DOHH2 (cell line): ENCODE measurements around the gene NLGN4X.

ENCODE experiments used
- H3F3A ChIP-seq: fragments of 200-600 bp; sonication (generic), shearing (Covaris generic); 2 replicates; pipeline ENCODE4 v1.6.0; 2016; ENCODE audit warnings: antibody characterized with exemption, mild to moderate bottlenecking; ENCODE audit not compliant: control insufficient read depth, insufficient read depth
- H3K27ac ChIP-seq: fragments of 200-600 bp; sonication (generic); 2 replicates; pipeline ENCODE4 v1.5.1; 2014; ENCODE audit warnings: low read depth, mild to moderate bottlenecking, low read length, moderate library complexity
- H3K27me3 ChIP-seq: fragments of 200-600 bp; sonication (generic); 2 replicates; pipeline ENCODE4 v1.6.1; 2014; ENCODE audit warnings: mild to moderate bottlenecking, low read length, mixed read lengths; ENCODE audit not compliant: control insufficient read depth
- H3K36me3 ChIP-seq: fragments of 200-600 bp; sonication (generic); 2 replicates; pipeline ENCODE4 v1.6.1; 2014; ENCODE audit warnings: mild to moderate bottlenecking, low read length, moderate library complexity, mixed read lengths; ENCODE audit not compliant: control insufficient read depth
- H3K4me1 ChIP-seq: fragments of 200-600 bp; sonication (generic); 2 replicates; pipeline ENCODE4 v1.6.1; 2014; ENCODE audit warnings: mild to moderate bottlenecking, low read length, mixed read lengths; ENCODE audit not compliant: control insufficient read depth
- H3K4me2 ChIP-seq: fragments of 200-600 bp; sonication (generic); 2 replicates; pipeline ENCODE4 v1.6.0; 2014; ENCODE audit warnings: mild to moderate bottlenecking, low read length, moderate library complexity
- H3K4me3 ChIP-seq: fragments of 200-600 bp; sonication (generic); 2 replicates; pipeline ENCODE4 v1.5.1; 2014; ENCODE audit warnings: mild to moderate bottlenecking, low read length, mixed read lengths
- H3K79me2 ChIP-seq: fragments of 200-600 bp; sonication (generic); 2 replicates; pipeline ENCODE4 v1.6.1; 2014; ENCODE audit warnings: mild to moderate bottlenecking, low read length, mixed read lengths; ENCODE audit not compliant: control insufficient read depth
- H3K9me2 ChIP-seq: fragments of 200-600 bp; sonication (generic); replicated peaks from 2 replicates; pipeline ENCODE4 v1.6.1; 2014; ENCODE audit warnings: mild to moderate bottlenecking, low read length, mixed read lengths; ENCODE audit not compliant: control insufficient read depth
- H3K9me3 ChIP-seq: fragments of 200-600 bp; sonication (generic); 2 replicates; pipeline ENCODE4 v1.6.1; 2014; ENCODE audit warnings: antibody characterized with exemption, low read length, mixed read lengths; ENCODE audit not compliant: control insufficient read depth, insufficient read depth
- H4K20me1 ChIP-seq: fragments of 200-600 bp; sonication (generic); 2 replicates; pipeline ENCODE4 v1.6.0; 2014; ENCODE audit warnings: low read depth, mild to moderate bottlenecking, antibody characterized with exemption, low read length, moderate library complexity; ENCODE audit not compliant: control insufficient read depth, insufficient read depth
- EZH2phosphoT487 ChIP-seq: fragments of 200-600 bp; sonication (generic); IDR thresholded peaks from 2 replicates; pipeline ENCODE4 v1.6.1; 2017; ENCODE audit warnings: borderline replicate concordance, mild to moderate bottlenecking, antibody characterized with exemption, low read length, moderate library complexity, mixed read lengths
- TF ChIP-seq, protein P1 (sequence below): fragments of 200-600 bp; sonication (generic); IDR thresholded peaks from one replicate; pipeline ENCODE4 v1.5.1; 2014; ENCODE audit warnings: antibody characterized with exemption, mild to moderate bottlenecking, low read depth, low read length; ENCODE audit not compliant: poor library complexity, severe bottlenecking

Gene NLGN4X

DNA sequence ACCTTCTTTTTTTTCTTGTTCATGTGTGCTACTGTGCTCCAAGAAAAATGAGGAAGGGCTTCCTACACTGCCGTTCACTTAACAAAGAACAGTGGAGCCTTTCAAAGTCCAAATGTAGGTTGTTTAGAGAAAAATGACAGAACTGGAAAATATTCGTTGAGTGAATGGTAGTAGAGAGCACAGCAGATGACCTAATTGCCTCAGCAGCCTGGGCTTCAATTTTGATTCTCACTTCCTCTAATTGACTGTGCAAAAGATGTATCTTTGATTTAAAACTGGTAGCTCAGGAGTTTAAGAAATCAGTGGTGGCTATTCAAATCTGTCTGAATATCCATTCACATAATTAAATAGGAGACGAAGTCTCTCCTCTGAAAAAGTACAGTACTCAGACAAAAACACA is 5.2 kb downstream of the NLGN4X start:
- no peaks in the 10 kb centered on the region for H4K20me1 ChIP-seq
- no peak for TF ChIP-seq EZH2phosphoT487
- TF ChIP-seq, protein P1, sequence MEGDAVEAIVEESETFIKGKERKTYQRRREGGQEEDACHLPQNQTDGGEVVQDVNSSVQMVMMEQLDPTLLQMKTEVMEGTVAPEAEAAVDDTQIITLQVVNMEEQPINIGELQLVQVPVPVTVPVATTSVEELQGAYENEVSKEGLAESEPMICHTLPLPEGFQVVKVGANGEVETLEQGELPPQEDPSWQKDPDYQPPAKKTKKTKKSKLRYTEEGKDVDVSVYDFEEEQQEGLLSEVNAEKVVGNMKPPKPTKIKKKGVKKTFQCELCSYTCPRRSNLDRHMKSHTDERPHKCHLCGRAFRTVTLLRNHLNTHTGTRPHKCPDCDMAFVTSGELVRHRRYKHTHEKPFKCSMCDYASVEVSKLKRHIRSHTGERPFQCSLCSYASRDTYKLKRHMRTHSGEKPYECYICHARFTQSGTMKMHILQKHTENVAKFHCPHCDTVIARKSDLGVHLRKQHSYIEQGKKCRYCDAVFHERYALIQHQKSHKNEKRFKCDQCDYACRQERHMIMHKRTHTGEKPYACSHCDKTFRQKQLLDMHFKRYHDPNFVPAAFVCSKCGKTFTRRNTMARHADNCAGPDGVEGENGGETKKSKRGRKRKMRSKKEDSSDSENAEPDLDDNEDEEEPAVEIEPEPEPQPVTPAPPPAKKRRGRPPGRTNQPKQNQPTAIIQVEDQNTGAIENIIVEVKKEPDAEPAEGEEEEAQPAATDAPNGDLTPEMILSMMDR = no peak
- no peaks in the 10 kb centered on the region for H3K36me3 ChIP-seq
- no peaks in the 10 kb centered on the region for H3K9me3 ChIP-seq
- H3K4me3 ChIP-seq = no peak overlapping the region
- H3K4me1 ChIP-seq = no peaks in the 10 kb centered on the region
- no peaks in the 10 kb centered on the region for H3F3A ChIP-seq
- 0 out of 2 replicates have a peak, but pooled peaks cover under 1% of the 10 kb centered on the region for H3K27me3 ChIP-seq
- no peaks in the 10 kb centered on the region for H3K79me2 ChIP-seq
- no peaks in the 10 kb centered on the region for H3K9me2 ChIP-seq
- H3K4me2 ChIP-seq = no peak overlapping the region
- H3K27ac ChIP-seq = no peak overlapping the region

DNA sequence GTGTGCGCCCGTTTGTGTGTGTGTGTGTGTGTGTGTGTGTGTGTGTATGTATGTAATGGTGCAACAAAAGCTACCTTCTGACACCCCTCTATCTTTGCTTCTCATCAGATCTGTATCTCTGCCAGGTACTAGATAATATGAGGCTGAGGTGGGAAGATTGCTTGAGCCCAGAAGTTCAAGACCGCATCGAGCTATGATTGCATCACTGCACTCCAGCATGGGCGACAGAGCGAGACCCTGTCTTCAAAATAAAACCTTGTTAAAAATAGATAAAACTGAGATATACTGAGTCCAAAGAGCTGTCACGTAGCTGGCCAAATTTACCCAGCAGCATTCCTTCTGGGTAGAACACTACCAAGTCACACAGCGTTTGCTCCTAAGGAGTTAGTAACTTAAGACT is 18.4 kb downstream of the NLGN4X start:
- no peaks in the 10 kb centered on the region for H3K36me3 ChIP-seq
- H3K27ac ChIP-seq = no peak overlapping the region
- no peak overlapping the region for H3K4me3 ChIP-seq
- H4K20me1 ChIP-seq = no peaks in the 10 kb centered on the region
- H3K4me1 ChIP-seq = no peaks in the 10 kb centered on the region
- H3K79me2 ChIP-seq = no peaks in the 10 kb centered on the region
- no peaks in the 10 kb centered on the region for H3K9me3 ChIP-seq
- H3K9me2 ChIP-seq = no peaks in the 10 kb centered on the region
- H3K4me2 ChIP-seq = no peak overlapping the region
- no peaks in the 10 kb centered on the region for H3F3A ChIP-seq
- no peak for TF ChIP-seq EZH2phosphoT487
- TF ChIP-seq, protein P1 = no peak
- H3K27me3 ChIP-seq = no peaks in the 10 kb centered on the region

DNA sequence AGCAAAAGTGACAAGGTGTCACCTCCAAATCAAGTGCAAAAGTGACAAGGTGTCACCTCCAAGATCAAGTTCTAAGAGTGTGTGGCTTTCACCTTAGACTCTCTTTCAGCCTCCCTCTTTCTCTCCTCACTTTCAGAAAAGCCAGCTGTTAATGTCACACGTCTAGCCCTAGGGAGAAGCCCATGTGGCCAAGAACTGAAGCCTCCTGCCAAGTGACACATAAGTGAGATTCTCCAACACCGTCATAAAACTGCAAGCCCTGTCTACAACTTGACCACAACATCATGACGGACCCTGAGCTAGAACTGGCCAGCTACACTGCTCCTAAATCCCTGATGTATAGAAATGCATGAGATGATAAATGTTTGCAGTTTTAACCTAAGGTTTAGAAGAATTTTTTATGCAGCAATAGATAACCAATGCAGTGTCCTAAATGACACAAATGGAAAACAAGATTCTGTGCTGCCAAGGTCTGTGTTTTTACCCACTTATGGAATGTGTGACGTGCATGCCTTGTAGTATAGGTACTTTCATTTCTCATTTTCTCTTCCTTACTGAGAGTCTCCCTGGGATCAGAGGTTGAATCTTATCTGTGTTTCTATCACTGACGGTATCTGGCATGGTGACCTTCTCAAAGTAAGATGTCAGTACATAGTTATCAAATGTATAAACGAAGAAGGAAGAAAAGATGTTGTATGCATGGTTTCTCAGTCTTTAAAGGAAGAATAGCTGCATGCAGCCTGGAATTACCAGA is 25.0 kb downstream of the NLGN4X start:
- Histone ChIP-seq H3K4me3 (no peak overlapping the region), H3K9me2 (no peaks in the 10 kb centered on the region), H4K20me1 (no peaks in the 10 kb centered on the region), H3K27me3 (no peaks in the 10 kb centered on the region), H3K4me2 (no peak overlapping the region), H3K27ac (no peak overlapping the region), H3K79me2 (no peaks in the 10 kb centered on the region), H3K36me3 (no peaks in the 10 kb centered on the region), H3F3A (no peaks in the 10 kb centered on the region), H3K4me1 (no peaks in the 10 kb centered on the region), H3K9me3 (no peaks in the 10 kb centered on the region)
- TF ChIP-seq, protein P1 = no peak
- TF ChIP-seq EZH2phosphoT487 = no peak
